SU-DHL-6 (cell line): ENCODE data around the gene SLC25A29.
A peak's percentile ranks its signal among the peaks of the same experiment; 100 is the strongest.

ENCODE experiments used
- H2AFZ ChIP-seq: fragments of 200-600 bp; sonication (generic); 2 replicates; pipeline ENCODE4 v1.6.1; 2014; ENCODE audit warnings: low read depth, mild to moderate bottlenecking, moderate library complexity, mixed read lengths, antibody characterized with exemption, low read length; ENCODE audit not compliant: severe bottlenecking
- H3F3A ChIP-seq: fragments of 200-600 bp; shearing (Covaris generic); 2 replicates; pipeline ENCODE4 v1.6.0; 2016; ENCODE audit warnings: antibody characterized with exemption, mild to moderate bottlenecking; ENCODE audit not compliant: insufficient read depth
- H3K27ac ChIP-seq: fragments of 200-600 bp; sonication (generic); 2 replicates; pipeline ENCODE4 v1.5.1; 2016; ENCODE audit warnings: low read depth, mild to moderate bottlenecking, low read length, moderate library complexity, mixed read lengths
- H3K27me3 ChIP-seq: fragments of 200-600 bp; sonication (generic), shearing (Covaris generic); 2 replicates; pipeline ENCODE4 v1.6.0; 2014; ENCODE audit warnings: mild to moderate bottlenecking, low read length
- H3K36me3 ChIP-seq: fragments of 200-600 bp; sonication (generic); 2 replicates; pipeline ENCODE4 v1.6.1; 2014; ENCODE audit warnings: mild to moderate bottlenecking, low read length, mixed read lengths
- H3K4me2 ChIP-seq: fragments of 300-600, 200-600 bp; shearing (Covaris generic), sonication (generic); 2 replicates; pipeline ENCODE4 v1.6.0; 2014; ENCODE audit warnings: low read length, low read depth, mild to moderate bottlenecking; ENCODE audit not compliant: poor library complexity, severe bottlenecking
- H3K4me3 ChIP-seq: fragments of 200-600 bp; sonication (generic); 2 replicates; pipeline ENCODE4 v1.5.1; 2014; ENCODE audit warnings: antibody characterized with exemption, low read length, mild to moderate bottlenecking, mixed read lengths; ENCODE audit not compliant: insufficient read depth, poor library complexity, severe bottlenecking
- H3K79me2 ChIP-seq: fragments of 200-600 bp; sonication (generic); 2 replicates; pipeline ENCODE4 v1.6.1; 2014; ENCODE audit warnings: mild to moderate bottlenecking, low read length, moderate library complexity; ENCODE audit not compliant: insufficient read depth
- H3K9ac ChIP-seq: fragments of 200-600 bp; sonication (generic); 2 replicates; pipeline ENCODE4 v1.7.0; 2014; ENCODE audit warnings: mild to moderate bottlenecking, low read length
- H3K9me2 ChIP-seq: fragments of 200-600 bp; sonication (generic); replicated peaks from 2 replicates; pipeline ENCODE4 v1.6.1; 2014; ENCODE audit warnings: low read length; ENCODE audit not compliant: insufficient read depth
- H3K9me3 ChIP-seq: fragments of 200-600 bp; sonication (generic); 2 replicates; pipeline ENCODE4 v1.6.1; 2014; ENCODE audit warnings: low read length, mixed read lengths; ENCODE audit not compliant: insufficient read depth
- H4K20me1 ChIP-seq: fragments of 200-600 bp; sonication (generic); 2 replicates; pipeline ENCODE4 v1.6.1; 2014; ENCODE audit warnings: low read depth, mild to moderate bottlenecking, antibody characterized with exemption, low read length, moderate library complexity, mixed read lengths
- CTCF ChIP-seq: fragments of 200-600 bp; sonication (generic); IDR thresholded peaks from one replicate; pipeline ENCODE4 v1.5.1; 2017; ENCODE audit warnings: antibody characterized with exemption, mild to moderate bottlenecking, low read length, moderate library complexity; ENCODE audit not compliant: insufficient read depth, poor library complexity, severe bottlenecking
- EZH2phosphoT487 ChIP-seq: fragments of 200-600 bp; sonication (generic), shearing (Covaris generic); conservative IDR thresholded peaks from 2 replicates; pipeline ENCODE4 v1.6.1; 2018; ENCODE audit warnings: mild to moderate bottlenecking, antibody characterized with exemption, low read length, moderate library complexity, mixed read lengths

The SLC25A29 gene

DNA sequence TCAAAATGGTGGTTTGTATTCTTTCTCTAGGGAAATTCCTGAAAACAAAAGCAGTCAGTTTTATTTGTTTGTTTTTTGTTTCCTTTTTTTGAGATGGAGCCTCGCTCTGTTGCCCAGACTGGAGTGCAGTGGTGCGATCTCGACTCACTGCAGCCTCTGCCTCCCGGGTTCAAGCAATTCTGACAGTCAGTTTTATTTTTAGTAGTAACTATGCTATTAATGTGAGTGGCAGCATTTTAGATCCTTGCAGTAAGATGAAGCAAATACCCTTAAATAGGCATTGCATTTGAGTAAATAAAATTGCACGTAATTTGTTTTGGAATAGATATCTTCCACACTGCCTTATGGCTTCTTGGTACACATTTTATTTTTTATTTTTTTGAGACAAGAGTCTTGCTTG, 43.7 kb downstream of the SLC25A29 start:
- peaks cover 42% of the 10 kb centered on the region for H4K20me1 ChIP-seq
- no peak overlapping the region for H3K4me3 ChIP-seq
- H3K36me3 ChIP-seq, result peaks cover 6% of the 10 kb centered on the region; the same call in 1 of the 2 replicates
- no peak overlapping the region for H3K27ac ChIP-seq
- no peak overlapping the region for H3K4me2 ChIP-seq
- H3K9me2 ChIP-seq, result no peaks in the 10 kb centered on the region
- TF ChIP-seq CTCF, result no peak
- TF ChIP-seq EZH2phosphoT487, result no peak
- H3K79me2 ChIP-seq, result peaks cover 98% of the 10 kb centered on the region
- no peak overlapping the region for H2AFZ ChIP-seq
- no peaks in the 10 kb centered on the region for H3K9me3 ChIP-seq
- no peaks in the 10 kb centered on the region for H3F3A ChIP-seq
- no peak overlapping the region for H3K9ac ChIP-seq
- H3K27me3 ChIP-seq, result no peaks in the 10 kb centered on the region

GRCh38 chr14:100261621-100262020, 44.6 kb downstream of the SLC25A29 start:
- peaks cover 6% of the 10 kb centered on the region; the same call in 1 of the 2 replicates for H3K36me3 ChIP-seq
- H3K9ac ChIP-seq, result no peak overlapping the region
- H3F3A ChIP-seq, result peaks cover 3% of the 10 kb centered on the region
- H3K79me2 ChIP-seq, result peaks cover 98% of the 10 kb centered on the region
- H3K4me2 ChIP-seq, result no peak overlapping the region
- no peaks in the 10 kb centered on the region for H3K27me3 ChIP-seq
- H3K4me3 ChIP-seq, result no peak overlapping the region
- no peak overlapping the region for H3K27ac ChIP-seq
- H2AFZ ChIP-seq, result no peak overlapping the region
- H4K20me1 ChIP-seq, result peaks cover 51% of the 10 kb centered on the region
- no peaks in the 10 kb centered on the region for H3K9me3 ChIP-seq
- TF ChIP-seq CTCF (no peak), EZH2phosphoT487 (no peak)
- no peaks in the 10 kb centered on the region for H3K9me2 ChIP-seq

DNA sequence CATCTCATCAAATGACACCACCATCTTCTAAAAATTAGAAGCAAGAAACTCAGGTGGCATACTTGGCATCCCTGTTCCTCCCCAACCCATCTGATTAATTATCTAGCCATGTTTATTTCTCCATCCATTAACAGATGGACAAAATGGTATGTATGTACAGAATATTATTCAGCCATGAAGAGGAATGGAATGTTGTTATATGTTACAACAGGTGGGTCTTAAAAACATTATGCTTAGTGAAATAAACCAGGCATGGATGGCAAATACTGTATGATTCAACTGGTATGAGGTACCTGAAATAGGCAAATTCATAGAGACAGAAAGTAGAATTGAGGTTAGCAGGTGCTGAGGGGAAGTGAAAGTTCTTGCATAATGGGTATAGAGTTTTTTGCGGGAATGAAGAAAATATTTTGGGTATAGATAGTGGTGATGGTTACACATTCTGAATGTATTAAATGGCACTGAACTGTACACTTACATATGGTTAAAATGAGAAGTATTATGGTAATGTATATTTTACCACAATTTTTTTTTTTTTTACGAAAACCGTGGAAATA, 49.8 kb downstream of the SLC25A29 start:
- Histone ChIP-seq H4K20me1 (peaks cover 55% of the 10 kb centered on the region), H3K4me3 (no peak overlapping the region), H3K79me2 (peaks cover 97% of the 10 kb centered on the region), H3K4me2 (peak overlapping the region; percentile 50), H3K9me3 (no peaks in the 10 kb centered on the region), H3K27me3 (no peaks in the 10 kb centered on the region), H3K9me2 (no peaks in the 10 kb centered on the region), H3F3A (peaks cover 21% of the 10 kb centered on the region), H3K9ac (no peak overlapping the region), H3K36me3 (no peaks in the 10 kb centered on the region), H2AFZ (no peak overlapping the region), H3K27ac (peak overlapping the region; percentile 76)
- TF ChIP-seq CTCF, result no peak
- TF ChIP-seq EZH2phosphoT487, result no peak
